ENCODE results near the gene PFDN2.

DNA sequence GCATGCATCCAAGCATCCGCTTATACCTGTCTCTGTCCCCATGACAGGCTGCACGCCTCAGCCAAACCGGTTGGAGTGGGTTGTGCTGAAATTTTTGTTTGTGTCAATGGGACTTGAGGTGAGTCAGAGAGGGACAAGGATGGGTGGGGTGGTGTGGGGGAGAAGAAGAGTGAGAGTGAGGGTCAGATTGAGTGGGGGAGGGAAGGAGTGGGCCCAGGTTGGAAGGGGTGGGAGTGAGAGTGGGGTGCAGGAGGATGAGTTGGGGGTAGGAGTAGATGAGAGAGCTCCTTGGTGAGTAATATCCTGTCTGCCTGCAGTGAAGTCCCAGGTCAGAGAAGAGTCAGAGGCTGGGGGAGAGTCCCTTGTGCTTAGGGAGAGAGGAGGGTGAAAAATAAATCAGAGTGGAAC, 25.2 kb downstream of the PFDN2 start:
- TF ChIP-seq POLR2A (IDR thresholded peaks at IDR 0.05), result no peak
- no peak for TF ChIP-seq CTCF (IDR thresholded peaks at IDR 0.05)

Measured in thyroid gland (tissue), 4 donors.